Bone marrow (tissue), 2 donors: ENCODE data around the gene CCDC142.

Experiments
- DNase-seq, 2 donors: peaks; one replicate each; lab custom pipeline; 2025; lab: John Stamatoyannopoulos, UW

CCDC142 gene

GRCh38 chr2:74513605-74514367 lies 31.0 kb upstream of the CCDC142 start:
- no peak for DNase-seq

- no peak for DNase-seq
Measured at GRCh38 chr2:74512744-74513604, 30.2 kb upstream of the CCDC142 start.

- no peak for DNase-seq
Measured at GRCh38 chr2:74511104-74511989, 28.5 kb upstream of the CCDC142 start.

- DNase-seq = no peak
Measured at GRCh38 chr2:74510272-74510671, 27.5 kb upstream of the CCDC142 start.

GRCh38 chr2:74507926-74508520 lies 25.2 kb upstream of the CCDC142 start:
- DNase-seq = no peak

GRCh38 chr2:74507145-74507925 lies 24.5 kb upstream of the CCDC142 start, which contains the start of gene PCGF1:
PCGF1 (minus strand) TSS chr2:74507695; CDS start chr2:74507668, 27 bp downstream.
- peak; percentile 93 to 97 for DNase-seq

GRCh38 chr2:74505448-74506246 lies 22.8 kb upstream of the CCDC142 start:
- DNase-seq = no peak

GRCh38 chr2:74504591-74504990 lies 21.8 kb upstream of the CCDC142 start:
- DNase-seq = no peak

- no peak for DNase-seq
Measured at GRCh38 chr2:74503506-74504475, 21.0 kb upstream of the CCDC142 start.

- DNase-seq = peak; percentile 28 to 56
Measured at GRCh38 chr2:74502720-74503505, 20.1 kb upstream of the CCDC142 start.

- DNase-seq = no peak
Measured at GRCh38 chr2:74502147-74502719, 19.4 kb upstream of the CCDC142 start.

- DNase-seq = no peak
Measured at GRCh38 chr2:74501335-74502071, 18.7 kb upstream of the CCDC142 start.

- no peak for DNase-seq
Measured at GRCh38 chr2:74500578-74500946, 17.8 kb upstream of the CCDC142 start.

GRCh38 chr2:74499940-74500577 lies 17.3 kb upstream of the CCDC142 start:
- DNase-seq = no peak

- no peak for DNase-seq
Measured at GRCh38 chr2:74499267-74499939, 16.6 kb upstream of the CCDC142 start, which contains the start of gene LBX2. LBX2 (minus strand) TSS chr2:74499603; CDS start chr2:74499537, 66 bp downstream.
